ELF-1 (cell line): ENCODE data around the gene DAAM1.

ENCODE experiments used
- DNase-seq: peaks from one replicate; pipeline ENCODE4 v3.0.0-alpha.2; 2016; ENCODE audit warnings: low read depth, low spot score

The DAAM1 gene

DNA sequence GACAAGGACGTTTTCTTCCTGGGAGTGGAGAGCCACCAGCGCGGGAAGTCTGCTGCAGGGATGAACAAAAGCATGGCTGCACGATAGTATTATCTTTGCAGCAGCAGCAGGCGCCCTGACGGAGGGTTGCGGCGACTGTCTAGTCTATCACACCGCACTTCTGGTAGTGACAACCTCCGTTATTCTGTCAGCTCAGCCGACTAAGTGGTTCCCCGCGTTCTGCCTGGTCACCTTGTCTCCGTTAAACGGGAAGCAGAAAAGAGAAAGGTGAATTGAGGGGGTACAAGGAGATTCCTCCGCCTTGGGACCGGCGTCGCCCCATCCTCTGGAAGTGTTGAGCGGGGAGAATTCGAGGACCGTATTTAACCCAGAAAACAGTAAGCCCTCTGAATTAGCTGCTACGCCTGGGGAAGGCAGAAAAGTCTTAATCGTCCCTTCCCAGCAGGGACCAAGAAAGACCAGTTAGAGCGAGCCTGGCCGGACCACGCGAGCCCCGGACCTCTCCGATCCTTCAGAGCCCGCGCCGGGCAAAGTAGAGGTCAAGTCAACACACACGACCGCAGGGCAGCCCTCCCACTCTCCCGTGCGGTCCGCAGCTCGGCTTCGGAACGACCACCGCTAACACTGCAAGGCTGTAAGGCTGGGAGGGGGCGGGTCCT, 536 bp upstream of the DAAM1 start:
- no peak for DNase-seq

DNA sequence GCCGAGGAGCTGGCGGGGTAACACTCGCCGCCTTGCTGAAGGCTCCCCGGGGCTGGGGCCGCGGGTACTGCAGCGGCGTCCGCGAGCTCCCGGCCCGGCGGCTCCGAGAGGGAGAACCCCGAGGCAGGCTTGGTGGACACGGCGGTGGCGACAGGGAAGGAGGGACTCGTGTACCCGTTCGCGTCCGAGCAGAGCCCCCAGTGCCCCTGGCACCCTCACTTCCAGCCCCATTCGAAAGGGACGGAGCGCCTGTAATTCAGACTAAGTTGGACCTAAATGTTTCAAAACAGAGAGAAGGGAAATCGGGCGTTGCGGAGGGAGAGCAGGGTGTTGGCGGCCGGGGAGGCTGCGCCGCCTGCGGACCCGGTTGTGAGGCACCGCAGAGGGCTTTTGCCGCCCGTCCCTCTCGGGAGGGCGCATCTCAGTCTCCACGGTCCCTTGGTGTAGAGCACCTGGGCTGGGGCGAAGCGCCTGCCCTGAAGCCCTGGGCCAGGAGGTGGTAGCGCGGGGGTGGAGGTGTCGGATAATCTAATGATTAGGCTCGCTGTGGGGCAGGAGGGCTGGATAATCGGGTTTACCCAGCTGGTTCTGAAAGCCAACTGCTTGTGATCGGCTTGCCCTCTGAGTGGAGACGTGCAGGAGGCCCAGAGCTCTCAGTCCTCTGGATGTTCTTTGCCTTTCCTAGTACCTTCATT, 771 bp downstream of the DAAM1 start:
- peak; percentile 47 for DNase-seq

DNA sequence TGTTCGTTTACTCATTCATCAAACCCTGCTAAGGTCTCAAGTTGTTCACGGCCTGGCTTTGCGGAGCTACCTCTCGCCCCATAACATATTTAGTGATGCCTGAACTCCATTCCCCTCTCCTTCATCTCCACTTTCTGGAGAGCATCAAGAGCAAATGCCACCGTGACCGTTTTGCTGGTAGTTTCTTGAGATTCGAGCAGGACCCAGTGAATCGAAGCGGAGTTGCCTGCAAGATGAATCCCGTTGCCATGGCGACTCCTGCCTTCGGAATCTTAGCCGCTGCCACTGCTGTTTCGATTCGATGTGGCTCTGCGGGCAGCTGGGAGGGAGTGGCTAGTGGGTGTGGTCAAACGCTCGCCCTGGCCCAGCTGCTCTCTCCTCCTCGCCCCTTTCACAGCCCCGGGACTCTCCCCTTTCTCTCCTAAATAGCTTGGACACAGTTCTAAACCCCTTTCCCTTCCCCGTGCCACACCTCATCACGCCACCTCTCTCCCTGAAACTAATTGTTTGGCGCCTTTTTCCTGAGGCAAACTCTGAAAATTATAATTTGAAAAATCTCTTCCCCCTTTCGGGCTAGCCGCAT, 1.4 kb downstream of the DAAM1 start:
- peak; percentile 94 for DNase-seq

DNA sequence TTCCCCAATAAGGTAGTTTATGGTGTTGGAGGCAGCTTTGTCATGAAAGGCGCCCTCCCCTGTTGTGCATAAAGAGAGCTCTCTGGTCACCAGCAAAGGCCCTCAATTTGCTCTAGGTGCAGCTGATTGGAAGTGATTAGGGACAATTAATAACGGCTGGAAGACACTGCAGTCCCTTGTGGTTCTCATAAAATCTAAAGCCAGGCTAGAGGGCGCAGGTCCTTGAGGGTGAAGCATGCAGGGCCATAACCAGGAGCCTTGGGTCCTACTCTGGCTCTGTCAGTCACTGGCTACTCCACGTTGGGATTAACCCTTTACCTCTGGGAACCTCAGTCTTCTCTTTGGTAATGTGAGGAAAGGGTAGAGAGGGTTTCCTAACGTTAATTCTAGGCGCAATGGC, 1.9 kb downstream of the DAAM1 start:
- no peak for DNase-seq

DNA sequence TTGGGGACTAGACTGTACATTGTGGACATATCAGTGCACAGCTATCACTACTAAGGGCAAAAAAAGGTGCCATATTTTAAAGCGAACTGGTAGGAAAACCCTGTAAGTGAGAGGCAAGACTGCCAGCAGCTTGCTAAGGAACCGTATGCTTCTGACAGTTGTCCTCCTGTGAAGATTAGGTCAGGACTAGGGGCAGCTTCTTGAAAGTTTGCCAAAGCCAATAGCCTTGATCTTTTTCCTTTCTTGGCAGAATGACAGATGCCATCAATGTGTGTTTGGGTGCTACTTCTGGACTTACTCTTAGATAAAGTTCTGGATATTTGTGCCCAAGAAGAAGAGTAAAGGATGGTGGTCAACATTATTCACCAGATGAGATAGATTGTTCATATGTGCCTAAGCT, 7.4 kb downstream of the DAAM1 start:
- no peak for DNase-seq

DNA sequence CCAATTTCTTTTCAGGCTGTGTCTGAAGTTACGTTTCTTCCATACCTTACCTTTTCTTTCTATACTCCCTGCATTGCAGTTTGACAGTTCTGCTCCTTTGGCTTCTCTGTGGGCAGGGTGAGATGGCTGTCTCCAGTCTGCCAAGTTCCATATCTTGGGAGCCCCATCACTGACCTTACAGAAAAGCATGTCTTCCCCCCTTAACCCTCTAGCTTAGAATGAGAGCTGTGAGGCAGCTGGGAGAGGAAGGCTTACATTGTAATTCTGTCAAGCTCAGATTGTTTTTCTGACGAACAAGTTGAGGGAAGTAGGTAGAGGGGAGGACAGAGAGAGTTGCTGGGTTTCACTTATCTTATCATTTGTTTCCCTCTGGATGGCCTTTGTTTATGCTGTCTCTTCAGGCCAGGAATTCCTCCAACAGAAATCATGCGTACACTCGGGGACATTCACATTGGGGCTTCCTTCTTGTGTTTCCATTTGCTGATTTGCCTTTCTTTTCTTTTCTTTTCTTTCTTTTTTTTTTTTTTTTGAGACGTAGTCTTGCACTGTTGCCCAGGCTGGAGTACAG, 9.3 kb downstream of the DAAM1 start:
- DNase-seq, result peak; percentile 12

DNA sequence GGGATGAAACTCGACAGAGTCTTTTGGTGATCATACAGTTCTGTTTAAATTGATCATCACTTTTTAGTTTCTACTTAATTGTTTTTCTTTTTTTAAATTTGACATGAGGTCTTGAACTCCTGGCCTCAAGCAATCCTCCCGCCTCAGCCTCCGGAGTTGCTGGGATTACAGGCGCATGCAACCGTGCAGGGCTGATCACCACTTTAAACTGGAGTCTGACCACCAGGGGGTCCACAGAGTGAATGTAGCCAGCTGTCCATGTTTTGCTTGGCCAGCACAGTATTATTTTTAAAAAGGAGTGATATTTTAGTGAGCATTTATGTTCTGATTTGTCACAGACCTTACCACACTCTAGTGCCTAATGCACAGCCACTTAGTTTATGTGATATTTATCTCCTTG, 10.7 kb downstream of the DAAM1 start:
- no peak for DNase-seq

DNA sequence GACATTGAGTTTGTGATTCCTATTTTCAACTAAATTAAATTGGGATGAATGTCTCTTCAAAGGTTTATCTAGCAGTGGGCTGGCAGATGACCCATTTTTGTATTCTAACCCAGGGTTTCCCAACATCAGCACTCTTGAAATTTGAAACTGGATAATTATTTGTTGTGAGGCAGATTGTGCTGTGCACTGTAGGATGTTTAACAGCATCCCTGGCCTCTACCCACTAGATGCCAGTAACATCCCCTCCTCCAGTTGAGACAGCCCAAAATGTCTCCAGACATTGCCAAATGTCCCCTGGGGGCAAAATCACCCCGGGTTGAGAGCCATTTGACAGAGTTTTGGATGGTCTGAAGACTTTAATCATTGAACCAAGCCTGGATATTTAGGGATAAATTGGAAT, 11.1 kb downstream of the DAAM1 start:
- no peak for DNase-seq

DNA sequence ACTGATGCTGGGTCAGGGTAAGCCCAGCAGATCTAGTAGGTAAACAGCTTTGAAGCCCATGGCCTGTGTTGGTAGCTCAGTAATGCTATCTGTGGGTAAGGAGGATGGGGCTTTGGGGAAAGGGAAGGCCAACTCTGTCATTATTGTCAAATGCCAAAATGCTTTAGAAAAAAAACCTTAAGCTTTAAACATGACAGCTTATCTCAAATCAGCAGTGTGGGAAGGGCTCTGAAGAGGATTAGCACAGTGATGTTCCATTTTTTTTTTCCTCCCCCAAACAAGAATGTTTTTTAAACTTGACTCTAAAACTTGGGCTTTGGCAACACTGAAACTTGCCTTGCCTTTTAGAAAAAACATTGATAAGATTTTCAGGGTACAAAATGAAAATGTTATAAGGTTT, 11.7 kb downstream of the DAAM1 start:
- DNase-seq, result no peak

DNA sequence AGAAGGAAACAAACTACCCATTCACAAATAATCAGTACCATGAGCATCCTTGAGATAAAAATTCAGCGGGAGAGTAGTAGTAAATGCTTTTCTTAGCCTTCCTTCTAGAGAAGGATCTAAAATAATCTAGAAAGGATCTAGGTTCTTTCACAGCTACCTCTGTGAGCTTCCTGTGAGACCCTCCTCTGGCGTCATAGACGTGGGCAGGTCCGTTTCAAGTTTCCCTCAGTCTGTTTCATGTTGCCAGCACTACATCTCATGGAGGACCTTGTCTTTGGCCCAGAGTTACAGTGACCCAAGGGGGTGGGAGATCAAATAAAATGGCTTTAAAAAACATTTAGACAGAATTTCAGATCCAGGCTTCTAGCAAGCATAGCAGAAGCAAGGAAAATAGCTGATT, 13.6 kb downstream of the DAAM1 start:
- DNase-seq, result no peak

DNA sequence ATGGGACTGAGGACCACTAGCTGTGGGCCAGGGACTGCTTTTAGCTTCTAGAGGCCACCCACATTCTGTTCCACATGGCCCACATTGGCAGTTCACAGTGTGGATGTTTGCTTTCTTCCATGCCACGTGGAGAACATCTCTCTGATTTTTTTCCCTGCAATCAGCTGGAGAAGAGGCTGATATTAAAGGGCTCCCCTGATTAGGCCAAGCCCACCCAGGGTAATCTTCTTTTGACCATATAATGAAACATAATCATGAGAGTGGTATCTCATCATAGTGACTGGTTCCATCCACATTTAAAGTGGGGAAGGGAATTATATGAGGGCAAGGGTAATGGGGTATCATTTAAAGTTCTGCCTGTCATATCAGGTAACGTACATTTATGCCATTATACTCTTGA, 15.8 kb downstream of the DAAM1 start:
- no peak for DNase-seq

DNA sequence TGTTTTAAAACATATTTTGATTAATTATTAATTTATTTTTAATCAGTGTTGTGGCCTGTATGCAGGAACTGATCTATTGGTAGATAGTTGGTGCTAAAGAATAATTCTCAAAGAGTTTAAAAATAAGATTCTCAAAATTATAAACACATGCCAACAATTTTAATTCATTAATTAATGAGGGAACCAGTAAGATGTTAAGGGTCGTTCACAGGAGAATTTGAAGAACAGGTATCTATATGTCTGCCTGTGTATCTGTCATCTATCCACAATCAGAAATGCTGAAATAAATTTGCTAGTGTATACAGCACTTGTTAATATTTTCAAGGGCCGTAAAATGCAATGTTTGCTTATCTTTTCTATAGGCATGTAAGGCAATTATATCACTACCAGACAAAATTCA, 18.4 kb downstream of the DAAM1 start:
- DNase-seq, result no peak

DNA sequence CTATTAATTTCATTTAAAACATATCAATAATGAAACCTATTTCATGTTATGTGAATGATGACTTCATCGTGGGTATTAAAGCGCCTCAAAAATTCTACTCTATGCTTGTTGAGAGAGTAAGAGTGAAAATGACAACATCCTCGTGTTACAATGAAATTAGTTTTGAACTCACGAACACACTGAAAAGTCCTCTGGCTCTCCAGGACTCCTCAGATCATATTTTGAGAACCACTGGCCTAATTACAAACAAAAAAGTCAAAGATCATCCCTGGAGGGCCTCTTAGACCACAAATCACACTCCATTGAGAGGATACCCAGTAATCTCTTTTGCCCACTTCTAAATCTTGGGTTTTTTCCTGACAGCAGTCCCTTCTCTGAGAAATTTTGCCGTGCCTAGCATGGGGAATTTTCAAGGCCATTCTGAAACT, 19.1 kb downstream of the DAAM1 start:
- no peak for DNase-seq

DNA sequence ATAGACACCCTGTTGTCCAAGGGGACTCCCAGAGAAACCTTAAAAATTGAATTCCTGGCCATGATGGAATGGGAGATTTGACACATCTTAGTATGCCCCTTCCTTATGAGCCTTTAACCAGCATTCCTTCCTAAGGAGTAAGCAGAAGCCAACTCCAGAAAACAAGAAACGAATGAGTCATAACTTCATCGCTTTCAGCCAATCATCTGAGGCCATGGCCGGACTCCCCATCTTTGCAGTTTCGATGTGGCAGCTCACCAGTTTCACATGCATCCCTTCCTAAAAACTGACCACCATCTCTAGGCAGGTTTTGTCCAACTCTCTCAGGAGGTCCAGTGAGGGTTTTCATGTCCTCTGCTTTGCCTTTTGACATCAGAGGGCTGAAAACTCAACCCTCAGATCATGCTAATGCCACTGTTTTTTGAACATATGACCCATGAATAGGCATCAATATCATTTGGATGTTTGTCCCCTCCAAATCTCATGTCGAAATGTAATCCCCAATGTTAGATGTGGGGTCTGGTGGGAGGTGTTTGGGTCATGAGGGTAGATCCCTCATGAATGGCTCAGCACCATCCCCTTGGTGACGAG, 19.9 kb downstream of the DAAM1 start:
- no peak for DNase-seq

DNA sequence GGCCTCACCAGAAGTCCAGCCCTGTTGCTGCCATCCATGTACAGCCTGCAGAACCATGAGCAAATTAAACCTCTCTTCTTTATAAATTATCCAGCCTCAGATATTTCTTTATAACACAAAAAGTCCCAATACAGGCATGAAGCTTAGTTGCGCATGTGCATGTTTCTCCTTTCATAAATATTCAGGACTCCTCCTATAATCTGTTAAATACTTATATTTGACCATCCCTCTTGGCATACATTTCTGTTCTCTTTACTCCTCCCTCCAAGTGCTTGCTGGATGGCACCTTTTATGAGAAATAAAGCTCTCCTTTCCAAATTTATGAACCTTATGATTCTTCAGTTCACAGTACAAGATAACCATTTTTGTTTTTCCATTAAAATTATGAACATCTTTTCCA, 20.5 kb downstream of the DAAM1 start:
- DNase-seq, result no peak

DNA sequence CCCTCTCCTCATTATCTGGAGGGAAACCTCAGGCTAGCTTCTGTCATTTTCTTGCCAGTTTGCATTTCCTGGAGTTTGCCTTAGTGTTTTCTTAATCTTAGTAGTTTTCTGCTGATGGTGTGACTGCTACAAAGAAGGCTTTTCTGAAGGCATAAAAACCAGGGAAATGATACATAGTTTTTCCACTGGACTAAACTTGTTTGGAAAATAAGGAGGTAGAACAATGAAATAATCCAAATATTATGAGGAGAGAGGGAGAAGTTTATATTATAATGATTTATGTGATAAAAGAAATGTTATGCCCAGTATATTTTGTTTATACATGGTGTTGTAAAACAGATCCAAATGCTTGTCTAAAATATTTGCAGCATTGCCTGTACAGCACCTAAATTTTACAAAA, 22.2 kb downstream of the DAAM1 start:
- DNase-seq, result no peak

DNA sequence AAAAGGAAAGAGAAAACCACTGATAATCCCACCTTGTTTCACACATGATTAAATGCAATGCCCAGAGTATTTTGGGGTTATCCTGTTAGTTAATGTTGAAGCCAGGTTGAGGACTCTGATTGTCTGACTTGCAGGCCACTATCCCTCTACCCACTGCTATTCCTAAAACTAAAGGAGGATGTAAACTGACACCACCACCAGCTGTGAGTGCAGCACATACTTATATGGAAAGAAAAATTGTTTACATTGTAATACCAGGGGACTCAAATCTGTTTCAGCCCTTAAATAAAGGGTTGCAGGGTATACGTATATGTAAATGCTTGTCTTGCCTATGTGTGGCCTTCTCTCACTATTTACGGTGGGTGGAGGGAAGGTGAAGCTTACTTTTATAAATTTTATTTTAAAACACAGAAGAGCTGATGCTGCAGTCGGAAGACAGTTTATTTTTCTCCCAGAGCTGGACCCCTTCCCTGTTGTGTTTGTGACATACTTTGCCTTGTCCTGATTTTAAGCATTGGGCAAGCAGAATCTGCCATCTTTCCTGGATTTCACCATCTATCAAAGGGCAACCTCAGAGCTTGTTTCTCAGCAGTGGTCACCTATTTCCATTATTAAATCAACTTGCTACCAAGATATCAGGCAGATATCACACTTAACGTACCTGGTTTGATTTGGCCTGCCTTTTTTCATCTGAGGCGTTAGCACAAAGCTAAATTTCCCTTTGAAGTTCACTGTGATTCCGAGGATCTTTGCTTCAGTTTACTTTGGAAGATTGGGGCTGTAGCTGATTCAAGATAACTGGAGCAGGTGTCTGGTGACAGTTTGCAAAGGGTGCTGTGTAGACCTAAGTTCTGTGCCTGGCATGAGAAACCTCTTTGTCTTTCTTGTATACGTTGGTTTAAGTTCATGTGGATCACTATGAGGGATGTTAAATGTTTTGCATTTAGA, 25.2 kb downstream of the DAAM1 start:
- no peak for DNase-seq

DNA sequence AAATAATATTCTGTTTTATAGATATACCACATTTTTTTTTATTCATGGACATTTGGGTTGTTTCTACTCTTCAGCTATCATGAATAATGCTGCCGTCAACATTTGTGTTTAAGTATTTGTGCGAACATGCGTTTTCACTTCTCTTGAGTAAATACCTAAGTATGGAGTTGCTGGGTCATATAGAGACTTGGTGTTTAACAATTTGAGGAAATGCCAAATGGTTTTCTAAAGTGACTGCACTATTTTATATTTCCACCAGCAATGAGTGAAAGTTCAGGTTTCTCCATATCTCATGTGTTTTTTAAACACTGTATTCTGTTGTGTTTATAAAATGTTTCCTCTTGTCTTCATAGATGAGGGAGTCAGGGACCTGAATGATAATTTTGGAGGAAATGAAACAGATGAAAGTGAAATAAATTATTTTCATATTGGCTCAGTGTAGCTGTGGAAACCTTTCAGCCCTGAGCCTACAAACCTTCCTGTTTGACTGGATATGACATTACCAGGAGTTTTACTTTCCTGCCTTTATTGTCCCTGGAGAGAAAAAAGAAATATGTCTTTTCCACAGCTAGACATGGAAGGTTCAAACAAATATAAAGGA, 26.3 kb downstream of the DAAM1 start:
- DNase-seq, result no peak

DNA sequence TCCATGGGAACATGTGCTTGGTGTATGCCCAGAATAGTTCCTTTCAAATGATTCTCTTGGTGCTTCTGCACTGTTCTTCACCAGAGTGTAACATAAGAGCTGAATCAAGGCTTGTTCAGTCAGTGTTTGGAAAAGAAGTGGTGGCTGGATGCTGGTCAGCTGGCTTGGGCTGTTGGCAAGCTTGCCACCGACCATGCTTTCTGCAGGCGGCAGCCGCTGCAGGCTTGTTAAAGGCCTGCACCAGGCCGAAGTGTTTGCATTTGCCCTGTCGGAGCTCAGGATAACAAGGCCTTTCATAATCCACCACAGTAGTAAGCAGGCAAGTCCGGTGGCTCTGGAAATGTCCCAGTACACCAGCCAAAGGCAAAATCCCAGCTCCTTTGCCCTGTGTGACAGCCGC, 26.9 kb downstream of the DAAM1 start:
- no peak for DNase-seq

DNA sequence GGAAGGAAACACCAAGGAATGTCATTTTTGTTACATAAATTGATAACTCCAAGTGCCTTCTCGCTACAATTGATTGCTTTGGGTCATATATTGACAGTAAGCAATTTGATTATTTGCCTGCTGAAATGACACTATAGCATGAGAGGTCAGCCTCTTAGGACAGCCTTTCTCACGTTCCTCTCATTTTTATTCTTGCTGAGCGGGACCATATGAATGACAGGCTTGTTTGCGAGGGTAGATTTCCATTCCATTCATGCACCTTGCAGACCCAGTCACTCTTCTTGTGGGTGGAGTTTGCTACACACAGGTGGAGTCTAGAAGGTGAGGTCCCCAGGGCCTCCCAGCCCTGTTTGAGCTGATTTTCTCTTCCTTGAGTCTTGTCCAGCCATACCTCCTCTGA, 27.3 kb downstream of the DAAM1 start:
- no peak for DNase-seq

DNA sequence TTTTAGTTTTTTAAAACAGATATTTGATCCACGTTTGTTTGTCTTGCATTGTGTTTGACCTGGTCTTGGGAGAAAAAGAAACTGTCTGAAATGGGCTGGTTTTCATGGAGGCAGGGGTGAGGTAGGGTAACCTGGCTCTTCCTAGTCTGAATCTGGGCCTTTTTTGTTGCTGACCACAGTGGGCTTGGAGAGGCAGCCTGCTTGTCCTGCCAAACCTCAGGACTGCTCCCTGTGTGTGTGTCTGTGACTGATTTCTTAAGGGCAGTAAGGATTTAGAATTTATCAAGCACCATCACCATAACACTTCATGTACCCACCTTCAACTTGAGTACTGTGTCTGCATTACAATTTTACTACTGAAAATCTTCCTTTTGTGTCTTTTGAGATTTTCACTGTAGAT, 28.5 kb downstream of the DAAM1 start:
- no peak for DNase-seq
